GM12878 (cell line): Measurements from ENCODE around the gene TRIM9. TPM values are rescaled to one million over a fixed set of nuclear protein-coding genes. Genes with fewer than 3 reads are reported as not detected.

ENCODE experiments used
- ATAC-seq: fragments of 200-7000 bp; cut with Tn5 transposase; 3 replicates; pipeline ENCODE4 v1.9.1; 2020; ENCODE audit warnings: mild to moderate bottlenecking, moderate library complexity
- BruUV-seq: library from RNA; stranded (reverse); fragments of 400-500 nt; replicated peaks from 2 replicates; lab custom pipeline; 2021; lab: Mats Ljungman, UMichigan
- CTCF ChIA-PET: fragments of 300-600 bp; sonication (Branson Sonifier 250); formaldehyde crosslinking; extraction: SDS; loops from one replicate; lab custom pipeline; 2021; ENCODE audit warnings: inconsistent platforms; lab: Yijun Ruan, JAX
- POLR2A ChIA-PET: fragments of 350-600 bp; formaldehyde crosslinking; extraction: SDS; loops from one replicate; lab custom pipeline; 2021; ENCODE audit warnings: inconsistent platforms; lab: Charles Lee
- RAD21 ChIA-PET: fragments of 300-600 bp; sonication (Branson Sonifier 250); formaldehyde crosslinking; loops from one replicate; lab custom pipeline; 2023; ENCODE audit warnings: antibody characterized with exemption; ENCODE audit not compliant: unreplicated experiment; lab: Charles Lee
- SMC1A ChIA-PET: fragments of 300-600 bp; sonication (Branson Sonifier 250); formaldehyde crosslinking; loops from one replicate; lab custom pipeline; 2023; ENCODE audit not compliant: unreplicated experiment, uncharacterized antibody; lab: Charles Lee
- DNase-seq: peaks from one replicate; pipeline ENCODE4 v3.0.0-alpha.2; 2011; ENCODE audit warnings: low read depth, low spot score
- FAIRE-seq: peaks from 3 replicates; lab custom pipeline; 2011; peaks lifted over from hg19 to GRCh38; lab: Jason Lieb, UNC
- H2AFZ ChIP-seq: 2 replicates; pipeline ENCODE4 v1.6.0; 2011; ENCODE audit warnings: low read depth, low read length, control low read depth; ENCODE audit not compliant: control insufficient read depth
- H3K27ac ChIP-seq: 2 replicates; pipeline ENCODE4 v1.5.1; 2011; ENCODE audit warnings: control low read depth; ENCODE audit not compliant: control insufficient read depth, insufficient read depth
- H3K27me3 ChIP-seq, 2 experiments: replicated peaks in 1 of 2; 2 replicates each; pipeline versions ENCODE4 v1.6.0 to v1.6.1; 2011; ENCODE audit warnings: low read length in 1 of 2; ENCODE audit not compliant: control insufficient read depth in 2 of 2, insufficient read depth in 2 of 2
- H3K36me3 ChIP-seq, 2 experiments: 2 replicates each; pipeline ENCODE4 v1.5.1; 2011; ENCODE audit warnings: low read length in 1 of 2; ENCODE audit not compliant: control insufficient read depth in 2 of 2, insufficient read depth in 2 of 2
- H3K4me1 ChIP-seq: 2 replicates; pipeline ENCODE4 v1.6.1; 2011; ENCODE audit warnings: mild to moderate bottlenecking, low read length, moderate library complexity, mixed read lengths; ENCODE audit not compliant: control insufficient read depth, insufficient read depth
- H3K4me2 ChIP-seq: 2 replicates; pipeline ENCODE4 v1.6.0; 2011; ENCODE audit warnings: control low read depth; ENCODE audit not compliant: control insufficient read depth, insufficient read depth
- H3K4me3 ChIP-seq: fragments of 200-600 bp; sonication (generic); 2 replicates; pipeline ENCODE4 v1.5.1; 2016
- H3K79me2 ChIP-seq: 2 replicates; pipeline ENCODE4 v1.6.0; 2011; ENCODE audit warnings: low read length; ENCODE audit not compliant: control insufficient read depth, insufficient read depth
- H3K9ac ChIP-seq: 2 replicates; pipeline ENCODE4 v1.8.0; 2011; ENCODE audit warnings: low read length, control low read depth, mixed read lengths; ENCODE audit not compliant: control insufficient read depth, insufficient read depth
- H3K9me3 ChIP-seq: replicated peaks from 3 replicates; pipeline ENCODE4 v1.5.1; 2011; ENCODE audit warnings: mild to moderate bottlenecking, low read length; ENCODE audit not compliant: control insufficient read depth, insufficient read depth
- H4K20me1 ChIP-seq: 2 replicates; pipeline ENCODE4 v1.6.0; 2011; ENCODE audit not compliant: control insufficient read depth, insufficient read depth
- FOXK2 ChIP-seq: fragments of 450-650 bp; IDR thresholded peaks from 2 replicates; pipeline ENCODE4 v1.6.1; 2017; ENCODE audit warnings: mild to moderate bottlenecking, moderate library complexity
- FOXM1 ChIP-seq: IDR thresholded peaks from 2 replicates; pipeline ENCODE4 v1.6.1; 2012; ENCODE audit warnings: low read depth, mild to moderate bottlenecking, inconsistent platforms, low read length, moderate library complexity
- MTA2 ChIP-seq: fragments of 450-650 bp; IDR thresholded peaks from 2 replicates; pipeline ENCODE4 v1.6.1; 2016; ENCODE audit warnings: low read depth, mild to moderate bottlenecking, moderate library complexity
- POLR2AphosphoS2 ChIP-seq: IDR thresholded peaks from 2 replicates; pipeline ENCODE4 v1.6.1; 2011; ENCODE audit warnings: low read depth, mild to moderate bottlenecking, low read length, improper control_type of control experiment, moderate library complexity
- STAT1 ChIP-seq: fragments of 450-650 bp; conservative IDR thresholded peaks from 2 replicates; pipeline ENCODE4 v1.6.1; 2014; ENCODE audit warnings: antibody characterized with exemption, mild to moderate bottlenecking
- SUPT20H ChIP-seq: IDR thresholded peaks from 2 replicates; pipeline ENCODE4 v1.6.1; 2011; ENCODE audit warnings: low read depth, mild to moderate bottlenecking, low read length, moderate library complexity, borderline replicate concordance; ENCODE audit not compliant: control insufficient read depth
- ZZZ3 ChIP-seq: IDR thresholded peaks from 2 replicates; pipeline ENCODE4 v1.6.1; 2011; ENCODE audit warnings: low read depth; ENCODE audit not compliant: control insufficient read depth, insufficient read length
- WGBS: methylation state at CpG from one replicate; pipeline ENCODE4 v1.1.6; 2016; ENCODE audit warnings: low lambda C conversion rate; ENCODE audit not compliant: insufficient replicate concordance, insufficient coverage; ENCODE audit errors: missing lambda C conversion rate; 5-methylcytosine and 5-hydroxymethylcytosine counted together
- in situ Hi-C: fragments of 300-500 bp; cut with MboI; formaldehyde crosslinking; loops from 9 replicates; pipeline ENCODE4 v1.14.3; 2018; ENCODE audit warnings: mixed read lengths
- intact Hi-C: fragments of 100-400 bp; cut with micrococcal nuclease; formaldehyde crosslinking; loops from one replicate; pipeline ENCODE4 v1.14.2; 2022; ENCODE audit not compliant: unreplicated experiment
- polyA plus RNA-seq, 11 experiments: library from polyadenylated mRNA; depleted of rRNA in 4 of 11; unstranded in 6 of 11; stranded (reverse) in 5 of 11; fragments of >200 nt; fragmentation: Nextera tagmentation in 4 of 11; fragmentation: Illumina TruSeq in 1 of 11; extraction: Ambion mirVana in 4 of 11; extraction: Trizol in 1 of 11; gene quantifications; 1 replicate in 1 of 11; 2 replicates in 10 of 11; pipeline versions ENCODE4 v1.2.1 to v1.2.3, GENCODE V29; 2011 to 2016; ENCODE audit warnings: inconsistent platforms in 2 of 11, missing spikeins in 2 of 11, low read depth in 1 of 11
- total RNA-seq, 4 experiments: library from RNA; depleted of rRNA in 3 of 4; stranded (reverse); fragments of >200 nt in 3 of 4; fragmentation: Illumina TruSeq in 1 of 4; extraction: Trizol in 1 of 4; gene quantifications; 2 replicates each; pipeline versions ENCODE4 v1.2.1 to v1.2.3, GENCODE V29; 2013 to 2021
- TF ChIP-seq, protein P1 (sequence below), 3 experiments: IDR thresholded peaks in 2 of 3; conservative IDR thresholded peaks in 1 of 3; 2 replicates each; pipeline ENCODE4 v1.5.1; 2011; ENCODE audit warnings: low read depth in 3 of 3, low read length in 3 of 3, mild to moderate bottlenecking in 3 of 3, control low read depth in 2 of 3, moderate library complexity in 2 of 3, inconsistent platforms in 1 of 3, mixed read lengths in 1 of 3; ENCODE audit not compliant: control insufficient read depth in 2 of 3, insufficient read depth in 1 of 3; ENCODE audit errors: extremely low read depth in 1 of 3
- TF ChIP-seq, protein P2 (sequence below): fragments of 450-650 bp; conservative IDR thresholded peaks from 2 replicates; pipeline ENCODE4 v1.6.1; 2017; ENCODE audit warnings: mild to moderate bottlenecking, moderate library complexity
- TF ChIP-seq, protein P3 (sequence below): IDR thresholded peaks from 2 replicates; pipeline ENCODE4 v1.6.1; 2012; ENCODE audit warnings: mild to moderate bottlenecking, low read depth, low read length

The TRIM9 gene
- total and polyA plus RNA-seq, 10 of the 15 experiments (the other 5 are each of a cell fraction or from before 2014, with no cell fraction given) = 0.04 to 0.18 (median 0.11) TPM; not detected in 2

DNA sequence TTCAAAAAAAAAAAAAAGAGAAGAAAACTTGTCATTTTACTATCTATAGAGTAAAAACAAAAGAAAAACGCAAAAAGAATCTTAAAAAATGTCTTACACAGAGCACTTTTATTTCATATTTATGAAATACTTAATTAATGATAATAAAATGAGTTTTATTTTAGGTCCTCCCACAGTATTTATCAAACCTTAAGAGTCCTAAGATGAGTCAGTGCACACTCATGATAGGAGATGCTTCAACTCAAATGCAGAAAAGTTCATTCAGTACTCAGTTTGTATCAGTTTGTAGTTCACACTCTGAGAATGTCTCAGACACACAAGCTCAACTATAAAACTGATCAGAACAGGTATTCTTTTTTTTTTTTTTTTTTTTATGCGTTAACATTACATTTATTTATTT lies 41.7 kb downstream of the TRIM9 start:
- RAD21 ChIA-PET = no interaction called here
- ATAC-seq = no peak
- intact Hi-C loops = no loop called here

More for the DNA sequence above, 41.7 kb downstream of the TRIM9 start:
- Histone ChIP-seq H3K4me3 (no peak overlapping the region), H3K4me2 (no peak overlapping the region), H3K27me3 (no peaks in the 10 kb centered on the region), H3K36me3 (no peaks in the 10 kb centered on the region), H2AFZ (no peak overlapping the region), H3K4me1 (no peaks in the 10 kb centered on the region), H3K79me2 (no peaks in the 10 kb centered on the region), H3K9ac (no peak overlapping the region), H4K20me1 (no peaks in the 10 kb centered on the region), H3K27ac (no peak overlapping the region), H3K9me3 (no peaks in the 10 kb centered on the region)
- SMC1A ChIA-PET = no interaction called here
- no peak for DNase-seq
- in situ Hi-C loops = no loop called here
- TF ChIP-seq FOXK2 (no peak), FOXM1 (no peak), ZZZ3 (no peak), SUPT20H (no peak), MTA2 (no peak), STAT1 (no peak), POLR2AphosphoS2 (no peak)
- TF ChIP-seq, protein P1, sequence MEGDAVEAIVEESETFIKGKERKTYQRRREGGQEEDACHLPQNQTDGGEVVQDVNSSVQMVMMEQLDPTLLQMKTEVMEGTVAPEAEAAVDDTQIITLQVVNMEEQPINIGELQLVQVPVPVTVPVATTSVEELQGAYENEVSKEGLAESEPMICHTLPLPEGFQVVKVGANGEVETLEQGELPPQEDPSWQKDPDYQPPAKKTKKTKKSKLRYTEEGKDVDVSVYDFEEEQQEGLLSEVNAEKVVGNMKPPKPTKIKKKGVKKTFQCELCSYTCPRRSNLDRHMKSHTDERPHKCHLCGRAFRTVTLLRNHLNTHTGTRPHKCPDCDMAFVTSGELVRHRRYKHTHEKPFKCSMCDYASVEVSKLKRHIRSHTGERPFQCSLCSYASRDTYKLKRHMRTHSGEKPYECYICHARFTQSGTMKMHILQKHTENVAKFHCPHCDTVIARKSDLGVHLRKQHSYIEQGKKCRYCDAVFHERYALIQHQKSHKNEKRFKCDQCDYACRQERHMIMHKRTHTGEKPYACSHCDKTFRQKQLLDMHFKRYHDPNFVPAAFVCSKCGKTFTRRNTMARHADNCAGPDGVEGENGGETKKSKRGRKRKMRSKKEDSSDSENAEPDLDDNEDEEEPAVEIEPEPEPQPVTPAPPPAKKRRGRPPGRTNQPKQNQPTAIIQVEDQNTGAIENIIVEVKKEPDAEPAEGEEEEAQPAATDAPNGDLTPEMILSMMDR (IDR thresholded peaks at IDR 0.05 in 2 of 3, conservative IDR thresholded peaks at IDR 0.05 in 1 of 3; ENCODE audit: control insufficient read depth in 2 of 3, extremely low read depth in 1 of 3, insufficient read depth in 1 of 3, low read depth in 3 of 3, low read length in 3 of 3) = no peak
- TF ChIP-seq, protein P2, sequence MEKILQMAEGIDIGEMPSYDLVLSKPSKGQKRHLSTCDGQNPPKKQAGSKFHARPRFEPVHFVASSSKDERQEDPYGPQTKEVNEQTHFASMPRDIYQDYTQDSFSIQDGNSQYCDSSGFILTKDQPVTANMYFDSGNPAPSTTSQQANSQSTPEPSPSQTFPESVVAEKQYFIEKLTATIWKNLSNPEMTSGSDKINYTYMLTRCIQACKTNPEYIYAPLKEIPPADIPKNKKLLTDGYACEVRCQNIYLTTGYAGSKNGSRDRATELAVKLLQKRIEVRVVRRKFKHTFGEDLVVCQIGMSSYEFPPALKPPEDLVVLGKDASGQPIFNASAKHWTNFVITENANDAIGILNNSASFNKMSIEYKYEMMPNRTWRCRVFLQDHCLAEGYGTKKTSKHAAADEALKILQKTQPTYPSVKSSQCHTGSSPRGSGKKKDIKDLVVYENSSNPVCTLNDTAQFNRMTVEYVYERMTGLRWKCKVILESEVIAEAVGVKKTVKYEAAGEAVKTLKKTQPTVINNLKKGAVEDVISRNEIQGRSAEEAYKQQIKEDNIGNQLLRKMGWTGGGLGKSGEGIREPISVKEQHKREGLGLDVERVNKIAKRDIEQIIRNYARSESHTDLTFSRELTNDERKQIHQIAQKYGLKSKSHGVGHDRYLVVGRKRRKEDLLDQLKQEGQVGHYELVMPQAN = no peak
- TF ChIP-seq, protein P3, sequence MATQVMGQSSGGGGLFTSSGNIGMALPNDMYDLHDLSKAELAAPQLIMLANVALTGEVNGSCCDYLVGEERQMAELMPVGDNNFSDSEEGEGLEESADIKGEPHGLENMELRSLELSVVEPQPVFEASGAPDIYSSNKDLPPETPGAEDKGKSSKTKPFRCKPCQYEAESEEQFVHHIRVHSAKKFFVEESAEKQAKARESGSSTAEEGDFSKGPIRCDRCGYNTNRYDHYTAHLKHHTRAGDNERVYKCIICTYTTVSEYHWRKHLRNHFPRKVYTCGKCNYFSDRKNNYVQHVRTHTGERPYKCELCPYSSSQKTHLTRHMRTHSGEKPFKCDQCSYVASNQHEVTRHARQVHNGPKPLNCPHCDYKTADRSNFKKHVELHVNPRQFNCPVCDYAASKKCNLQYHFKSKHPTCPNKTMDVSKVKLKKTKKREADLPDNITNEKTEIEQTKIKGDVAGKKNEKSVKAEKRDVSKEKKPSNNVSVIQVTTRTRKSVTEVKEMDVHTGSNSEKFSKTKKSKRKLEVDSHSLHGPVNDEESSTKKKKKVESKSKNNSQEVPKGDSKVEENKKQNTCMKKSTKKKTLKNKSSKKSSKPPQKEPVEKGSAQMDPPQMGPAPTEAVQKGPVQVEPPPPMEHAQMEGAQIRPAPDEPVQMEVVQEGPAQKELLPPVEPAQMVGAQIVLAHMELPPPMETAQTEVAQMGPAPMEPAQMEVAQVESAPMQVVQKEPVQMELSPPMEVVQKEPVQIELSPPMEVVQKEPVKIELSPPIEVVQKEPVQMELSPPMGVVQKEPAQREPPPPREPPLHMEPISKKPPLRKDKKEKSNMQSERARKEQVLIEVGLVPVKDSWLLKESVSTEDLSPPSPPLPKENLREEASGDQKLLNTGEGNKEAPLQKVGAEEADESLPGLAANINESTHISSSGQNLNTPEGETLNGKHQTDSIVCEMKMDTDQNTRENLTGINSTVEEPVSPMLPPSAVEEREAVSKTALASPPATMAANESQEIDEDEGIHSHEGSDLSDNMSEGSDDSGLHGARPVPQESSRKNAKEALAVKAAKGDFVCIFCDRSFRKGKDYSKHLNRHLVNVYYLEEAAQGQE = no peak
- 22% methylated on average over 1 of the region's 2 CpGs for WGBS
- POLR2A ChIA-PET = no interaction called here
- FAIRE-seq = no peak
- CTCF ChIA-PET = no interaction called here
- no TSS peak for BruUV-seq
